Measurements from ENCODE around the gene STK10. TPM values are rescaled to one million over a fixed set of nuclear protein-coding genes. Genes with fewer than 3 reads are reported as not detected.

Gene STK10
- total and polyA plus RNA-seq, 2 of the 8 experiments (the other 6 are each of a cell fraction or from before 2014, with no cell fraction given), result 10.5 to 21.4 TPM

GRCh38 chr5:172048170-172048422, 139.9 kb downstream of the STK10 start:
- no peak overlapping the region for H3K9ac ChIP-seq (replicated peaks in 1 of 4; ENCODE audit: extremely low read depth in 1 of 4, low read depth in 3 of 4, low read length in 3 of 4)
- peaks cover 0 to 10% (median 0%) of the 10 kb centered on the region in 4 experiments; a peak in 5 of 7 replicates for H3K4me1 ChIP-seq (replicated peaks in 1 of 4; ENCODE audit: control insufficient read depth in 3 of 4, insufficient read depth in 4 of 4, low read length in 3 of 4)
- no peak overlapping the region for H3K18ac ChIP-seq (ENCODE audit: extremely low read depth, low read length)
- no peaks in the 10 kb centered on the region for H3K79me2 ChIP-seq (ENCODE audit: control insufficient read depth in 1 of 2, insufficient read depth in 2 of 2, low read length in 2 of 2)
- H3K56ac ChIP-seq (replicated peaks; ENCODE audit: insufficient read length, low read depth, low read length), result peak overlapping the region; percentile 32
- H3K9me3 ChIP-seq (ENCODE audit: insufficient read depth in 2 of 2, low read depth in 1 of 2, low read length in 1 of 2), result no peaks in the 10 kb centered on the region
- CTCF ChIA-PET (ENCODE audit: partially characterized antibody), result interaction anchor here (0.6 to 5.9 kb wide), 6 partner anchors 11 to 136 kb away, joined by 3 to 51 read pairs (median 4); no protein-coding TSS in a partner anchor
- POLR2A ChIA-PET (ENCODE audit: partially characterized antibody), result interaction anchor here (1.2 to 1.4 kb wide), 2 partner anchors 41 to 55 kb away, joined by 3 to 6 read pairs; partner anchors contain the start of gene FBXW11
- H2BK5ac ChIP-seq (ENCODE audit: low read depth, low read length), result no peak overlapping the region
- H3K23ac ChIP-seq (ENCODE audit: insufficient read length), result no peak overlapping the region
- no peak overlapping the region for H3K4me2 ChIP-seq (ENCODE audit: insufficient read depth in 1 of 2, low read depth in 2 of 2, low read length in 2 of 2)
- H2BK12ac ChIP-seq (ENCODE audit: low read depth, low read length), result no peak overlapping the region
- no peak overlapping the region for H3K14ac ChIP-seq (ENCODE audit: insufficient read length)
- no peak overlapping the region for H2AK5ac ChIP-seq (ENCODE audit: low read depth, low read length)
- H3K4me3 ChIP-seq (ENCODE audit: extremely low read depth in 1 of 4, insufficient read depth in 2 of 4, low read depth in 3 of 4, low read length in 4 of 4), result no peak overlapping the region
- H4K20me1 ChIP-seq (replicated peaks in 1 of 2; ENCODE audit: control insufficient read depth in 1 of 2, insufficient read depth in 2 of 2, low read length in 2 of 2), result no peaks in the 10 kb centered on the region
- H4K91ac ChIP-seq (replicated peaks; ENCODE audit: insufficient read length, low read length), result no peak overlapping the region
- no peak overlapping the region for H3K4ac ChIP-seq (replicated peaks; ENCODE audit: insufficient read length, low read depth, low read length)
- no peak overlapping the region for H2BK120ac ChIP-seq (replicated peaks; ENCODE audit: low read depth, low read length)
- DNase-seq (ENCODE audit: low read depth in 1 of 2, low spot score in 2 of 2) (no peak), FAIRE-seq (no peak)
- H3K23me2 ChIP-seq (ENCODE audit: low read depth, low read length), result no peaks in the 10 kb centered on the region
- no peaks in the 10 kb centered on the region for H3K27me3 ChIP-seq (replicated peaks in 1 of 4; ENCODE audit: control insufficient read depth in 3 of 4, extremely low read depth in 1 of 4, insufficient read depth in 3 of 4, low read length in 3 of 4)
- H4K5ac ChIP-seq (ENCODE audit: insufficient read length, low read depth, low read length), result no peak overlapping the region
- no peak overlapping the region for H2BK15ac ChIP-seq (ENCODE audit: low read length)
- no peaks in the 10 kb centered on the region for H3K36me3 ChIP-seq (ENCODE audit: control insufficient read depth in 2 of 4, insufficient read depth in 4 of 4, low read length in 3 of 4)
- H2BK20ac ChIP-seq (ENCODE audit: low read length), result no peak overlapping the region
- WGBS, 2 experiments (ENCODE audit: extremely low coverage in 1 of 2, insufficient coverage in 1 of 2, insufficient read length in 1 of 2, insufficient replicate concordance in 2 of 2, low coverage in 1 of 2, low lambda C conversion rate in 2 of 2, missing lambda C conversion rate in 1 of 2), result 75% methylated on average over 1 of the region's 1 CpG; no CpG with 5 or more reads in 1 of the 2 experiments
- no peak overlapping the region for H2AFZ ChIP-seq (ENCODE audit: low read length)
- H3K79me1 ChIP-seq (ENCODE audit: low read depth, low read length), result no peaks in the 10 kb centered on the region
- H3K27ac ChIP-seq (ENCODE audit: low read depth, low read length), result no peak overlapping the region
- no peak overlapping the region for H4K8ac ChIP-seq (ENCODE audit: extremely low read depth, insufficient read depth, low read length)
- no peak for TF ChIP-seq CEBPB (IDR thresholded peaks at IDR 0.05; ENCODE audit: low read depth, low read length)
- TF ChIP-seq CTBP2 (IDR thresholded peaks at IDR 0.05; ENCODE audit: borderline replicate concordance, insufficient read depth, insufficient read length, low read length), result no peak
- TF ChIP-seq KDM1A (IDR thresholded peaks at IDR 0.05; ENCODE audit: borderline replicate concordance, low read length), result no peak
- TF ChIP-seq FOSL1 (IDR thresholded peaks at IDR 0.05; ENCODE audit: insufficient read depth, low read depth, low read length), result no peak
- TF ChIP-seq ZNF274 (IDR thresholded peaks at IDR 0.05; ENCODE audit: borderline replicate concordance, extremely low read depth, low read length), result no peak
- TF ChIP-seq SP1 (IDR thresholded peaks at IDR 0.05; ENCODE audit: low read depth, low read length), result no peak
- TF ChIP-seq GABPA (IDR thresholded peaks at IDR 0.05; ENCODE audit: borderline replicate concordance, insufficient read depth, low read length), result no peak
- no peak for TF ChIP-seq GTF2F1 (IDR thresholded peaks at IDR 0.05; ENCODE audit: borderline replicate concordance, low read depth, low read length)

Data from H1 (cell line).